ENCODE results near the gene ARID5B. TPM values are rescaled to one million over a fixed set of nuclear protein-coding genes. Genes with fewer than 3 reads are reported as not detected.

ARID5B gene
- total and polyA plus RNA-seq, 2 donors (not counting 3 experiments of a cell fraction or from before 2014, with no cell fraction given) = 5.6 to 8.9 TPM

GRCh38 chr10:61869774-61870525 is 31.5 kb upstream of the ARID5B start:
- ChIA-PET CTCF (interaction anchor here (3.4 to 3.9 kb wide), 2 partner anchors 27 to 118 kb away, joined by 21 to 23 read pairs; no protein-coding TSS in a partner anchor), POLR2A (no interaction called here)
- Histone ChIP-seq H3K79me2 (ENCODE audit: control insufficient read depth, insufficient read depth, low read length) (no peaks in the 10 kb centered on the region), H4K20me1 (replicated peaks; ENCODE audit: control insufficient read depth, extremely low read depth, insufficient read depth, low read length) (no peaks in the 10 kb centered on the region), H3K9me1 (replicated peaks; ENCODE audit: control insufficient read depth, extremely low read depth, insufficient read depth, low read length) (no peaks in the 10 kb centered on the region), H3K27me3 (ENCODE audit: control insufficient read depth in 2 of 2, insufficient read depth in 2 of 2, low read length in 2 of 2) (peaks cover 0 to 1% of the 10 kb centered on the region in 2 experiments), H3K4me1 (ENCODE audit: control insufficient read depth, extremely low read depth, insufficient read depth, low read length) (no peaks in the 10 kb centered on the region), H2AFZ (ENCODE audit: low read depth, low read length) (peak overlapping the region; percentile 15), H3K9me3 (replicated peaks; ENCODE audit: control insufficient read depth, insufficient read depth, low read length) (no peaks in the 10 kb centered on the region), H3K27ac (ENCODE audit: insufficient read depth, low read depth, low read length) (no peak overlapping the region), H3K36me3 (ENCODE audit: control insufficient read depth in 2 of 2, extremely low read depth in 1 of 2, insufficient read depth in 2 of 2, low read length in 2 of 2) (no peaks in the 10 kb centered on the region), H3K4me3 (replicated peaks in 1 of 3; ENCODE audit: insufficient read depth in 1 of 3, low read depth in 1 of 3, low read length in 3 of 3) (no peak overlapping the region), H3K4me2 (ENCODE audit: insufficient read depth, low read length) (no peak overlapping the region), H3K9ac (replicated peaks; ENCODE audit: extremely low read depth, insufficient read depth, low read length) (no peak overlapping the region)
- BruUV-seq (replicated peaks) = no TSS peak
- DNase-seq (ENCODE audit: low read depth, low spot score) = peak; percentile 24
- dilution Hi-C loops (cut with MboI; ENCODE audit: extremely low pct_ligation_motif_present, low sequenced_read_pairs) (no loop called here), intact Hi-C loops (cut with micrococcal nuclease) (loop anchor here (2.0 kb wide), 1 partner anchor 33 kb away; no protein-coding TSS in a partner anchor)
- no peak for FAIRE-seq
- TF ChIP-seq POLR2AphosphoS5 (IDR thresholded peaks at IDR 0.05; ENCODE audit: insufficient read depth, low read depth, low read length) = no peak
- TF ChIP-seq MYC (IDR thresholded peaks at IDR 0.05; ENCODE audit: low read depth, low read length) = no peak
- no peak for TF ChIP-seq EZH2 (IDR thresholded peaks at IDR 0.05; ENCODE audit: borderline replicate concordance, low read depth, low read length, severe bottlenecking)
- TF ChIP-seq GATA2 (IDR thresholded peaks at IDR 0.05; ENCODE audit: insufficient read depth, insufficient read length, low read depth, low read length) = no peak
- no peak for TF ChIP-seq CTCF (IDR thresholded peaks at IDR 0.05; ENCODE audit: extremely low read depth in 1 of 2, insufficient read depth in 1 of 2, low read depth in 1 of 2, low read length in 2 of 2)
- no peak for TF ChIP-seq POLR2A (IDR thresholded peaks at IDR 0.05; ENCODE audit: low read depth, low read length)
- TF ChIP-seq FOS (IDR thresholded peaks at IDR 0.05; ENCODE audit: borderline replicate concordance, insufficient read depth, low read length) = no peak
- no peak for TF ChIP-seq JUN (IDR thresholded peaks at IDR 0.05; ENCODE audit: borderline replicate concordance, insufficient read depth, insufficient read length, low read depth)
- TF ChIP-seq MAX (IDR thresholded peaks at IDR 0.05; ENCODE audit: insufficient read depth, insufficient read length) = no peak

Data from endothelial cell of umbilical vein (primary cell).